Measurements from ENCODE around the gene SLC12A4.

- TF ChIP-seq CTCF (IDR thresholded peaks at IDR 0.05; ENCODE audit: insufficient read depth, low read length, poor library complexity, severe bottlenecking) (no peak), EZH2phosphoT487 (conservative IDR thresholded peaks at IDR 0.05; ENCODE audit: low read length) (no peak)
Measured at GRCh38 chr16:67943619-67944504, 24.6 kb downstream of the SLC12A4 start, which contains the start of gene LCAT.

Data from SU-DHL-6 (cell line).